Measurements from ENCODE around the gene BCAS3.

DNA sequence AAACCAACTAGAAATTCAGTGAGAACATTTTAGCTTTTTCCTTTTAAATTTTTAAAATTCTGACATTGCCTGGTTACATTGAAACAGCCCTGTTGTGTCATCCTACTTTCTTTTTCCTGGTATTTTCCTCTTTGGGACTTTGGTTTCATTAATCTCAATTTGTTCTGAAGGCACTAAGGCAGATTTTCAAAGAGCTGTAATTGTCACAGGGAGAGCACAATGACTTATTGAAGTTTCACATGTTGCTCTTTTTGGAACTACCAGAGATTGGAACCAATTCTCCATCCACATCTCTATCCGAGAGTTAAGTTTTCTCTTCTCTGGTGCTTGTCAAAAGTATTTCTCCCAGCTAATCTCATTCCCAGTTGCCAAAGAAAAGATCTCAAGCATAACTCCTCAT lies 577.3 kb downstream of the BCAS3 start:
- TF ChIP-seq, protein P1, sequence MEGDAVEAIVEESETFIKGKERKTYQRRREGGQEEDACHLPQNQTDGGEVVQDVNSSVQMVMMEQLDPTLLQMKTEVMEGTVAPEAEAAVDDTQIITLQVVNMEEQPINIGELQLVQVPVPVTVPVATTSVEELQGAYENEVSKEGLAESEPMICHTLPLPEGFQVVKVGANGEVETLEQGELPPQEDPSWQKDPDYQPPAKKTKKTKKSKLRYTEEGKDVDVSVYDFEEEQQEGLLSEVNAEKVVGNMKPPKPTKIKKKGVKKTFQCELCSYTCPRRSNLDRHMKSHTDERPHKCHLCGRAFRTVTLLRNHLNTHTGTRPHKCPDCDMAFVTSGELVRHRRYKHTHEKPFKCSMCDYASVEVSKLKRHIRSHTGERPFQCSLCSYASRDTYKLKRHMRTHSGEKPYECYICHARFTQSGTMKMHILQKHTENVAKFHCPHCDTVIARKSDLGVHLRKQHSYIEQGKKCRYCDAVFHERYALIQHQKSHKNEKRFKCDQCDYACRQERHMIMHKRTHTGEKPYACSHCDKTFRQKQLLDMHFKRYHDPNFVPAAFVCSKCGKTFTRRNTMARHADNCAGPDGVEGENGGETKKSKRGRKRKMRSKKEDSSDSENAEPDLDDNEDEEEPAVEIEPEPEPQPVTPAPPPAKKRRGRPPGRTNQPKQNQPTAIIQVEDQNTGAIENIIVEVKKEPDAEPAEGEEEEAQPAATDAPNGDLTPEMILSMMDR (IDR thresholded peaks at IDR 0.05), result no peak
- TF ChIP-seq POLR2A (IDR thresholded peaks at IDR 0.05), result no peak

Measured in body of pancreas (tissue), 4 donors.